Neural cell (in vitro differentiated cells): ENCODE data around the gene SLC12A3.

ENCODE experiments used
- EP300 ChIP-seq: fragments of 450-650 bp; conservative IDR thresholded peaks from 2 replicates; pipeline ENCODE4 v1.6.1; 2014; ENCODE audit warnings: antibody characterized with exemption, mild to moderate bottlenecking, moderate library complexity; ENCODE audit not compliant: poor library complexity, severe bottlenecking
- EZH2 ChIP-seq: fragments of 200-600, 300-800 bp; shearing (Covaris generic), sonication (generic); IDR thresholded peaks from 2 replicates; pipeline ENCODE4 v1.6.1; 2014; ENCODE audit warnings: antibody characterized with exemption, low read length, borderline replicate concordance, mild to moderate bottlenecking; ENCODE audit not compliant: insufficient read depth, poor library complexity, severe bottlenecking
- POLR2AphosphoS5 ChIP-seq: IDR thresholded peaks from 2 replicates; pipeline ENCODE4 v1.6.1; 2012
- RAD21 ChIP-seq: fragments of 450-650 bp; conservative IDR thresholded peaks from 2 replicates; pipeline ENCODE4 v1.6.1; 2014; ENCODE audit warnings: antibody characterized with exemption, mild to moderate bottlenecking, moderate library complexity
- SMC3 ChIP-seq: fragments of 450-650 bp; conservative IDR thresholded peaks from 2 replicates; pipeline ENCODE4 v1.6.1; 2014; ENCODE audit warnings: antibody characterized with exemption, mild to moderate bottlenecking, moderate library complexity; ENCODE audit not compliant: poor library complexity
- TAF1 ChIP-seq: IDR thresholded peaks from 2 replicates; pipeline ENCODE4 v1.6.1; 2012; ENCODE audit warnings: low read depth
- TF ChIP-seq, protein P1 (sequence below): fragments of 450-650 bp; IDR thresholded peaks from 2 replicates; pipeline ENCODE4 v1.5.1; 2014; ENCODE audit warnings: antibody characterized with exemption, mild to moderate bottlenecking, moderate library complexity; ENCODE audit not compliant: poor library complexity, severe bottlenecking
- TF ChIP-seq, protein P2 (sequence below): IDR thresholded peaks from 2 replicates; pipeline ENCODE4 v1.6.1; 2012; ENCODE audit warnings: borderline replicate concordance

DNA sequence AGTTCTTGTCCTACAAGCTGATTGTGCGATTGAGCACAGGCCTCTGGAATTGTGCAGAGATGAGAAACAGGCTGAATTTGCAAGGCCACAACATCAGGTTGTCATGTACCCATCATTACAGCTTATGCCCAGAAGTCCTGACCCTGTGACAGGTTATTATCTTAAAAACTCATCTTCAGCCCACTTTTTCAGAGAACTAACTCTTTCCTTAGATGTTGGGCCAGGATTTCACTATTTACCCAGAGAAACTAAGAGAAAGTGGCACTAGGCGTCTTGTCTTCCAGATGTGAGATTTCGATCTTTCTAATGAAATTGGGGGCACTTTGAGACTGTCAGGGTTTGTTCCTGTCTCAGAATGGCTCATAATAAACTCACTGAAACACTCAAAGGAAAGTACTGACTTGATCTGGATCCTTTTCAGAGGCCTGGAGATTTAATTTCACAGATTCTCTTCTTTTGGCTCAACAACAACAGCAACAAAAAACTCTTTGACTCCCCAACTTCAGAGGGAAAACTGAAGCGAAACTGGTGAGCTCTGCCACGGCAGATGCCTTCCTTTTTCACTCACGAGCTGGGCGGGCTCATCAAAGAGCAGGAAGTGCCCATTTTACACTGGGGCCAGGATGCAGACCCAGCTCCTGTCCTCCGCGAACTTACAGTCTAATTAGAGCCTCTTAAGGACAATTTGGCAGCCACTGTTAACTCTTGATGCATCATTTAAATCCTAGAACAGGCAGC lies 17.7 kb upstream of the SLC12A3 start:
- TF ChIP-seq, protein P1, sequence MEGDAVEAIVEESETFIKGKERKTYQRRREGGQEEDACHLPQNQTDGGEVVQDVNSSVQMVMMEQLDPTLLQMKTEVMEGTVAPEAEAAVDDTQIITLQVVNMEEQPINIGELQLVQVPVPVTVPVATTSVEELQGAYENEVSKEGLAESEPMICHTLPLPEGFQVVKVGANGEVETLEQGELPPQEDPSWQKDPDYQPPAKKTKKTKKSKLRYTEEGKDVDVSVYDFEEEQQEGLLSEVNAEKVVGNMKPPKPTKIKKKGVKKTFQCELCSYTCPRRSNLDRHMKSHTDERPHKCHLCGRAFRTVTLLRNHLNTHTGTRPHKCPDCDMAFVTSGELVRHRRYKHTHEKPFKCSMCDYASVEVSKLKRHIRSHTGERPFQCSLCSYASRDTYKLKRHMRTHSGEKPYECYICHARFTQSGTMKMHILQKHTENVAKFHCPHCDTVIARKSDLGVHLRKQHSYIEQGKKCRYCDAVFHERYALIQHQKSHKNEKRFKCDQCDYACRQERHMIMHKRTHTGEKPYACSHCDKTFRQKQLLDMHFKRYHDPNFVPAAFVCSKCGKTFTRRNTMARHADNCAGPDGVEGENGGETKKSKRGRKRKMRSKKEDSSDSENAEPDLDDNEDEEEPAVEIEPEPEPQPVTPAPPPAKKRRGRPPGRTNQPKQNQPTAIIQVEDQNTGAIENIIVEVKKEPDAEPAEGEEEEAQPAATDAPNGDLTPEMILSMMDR = no peak
- no peak for TF ChIP-seq TAF1
- TF ChIP-seq, protein P2, sequence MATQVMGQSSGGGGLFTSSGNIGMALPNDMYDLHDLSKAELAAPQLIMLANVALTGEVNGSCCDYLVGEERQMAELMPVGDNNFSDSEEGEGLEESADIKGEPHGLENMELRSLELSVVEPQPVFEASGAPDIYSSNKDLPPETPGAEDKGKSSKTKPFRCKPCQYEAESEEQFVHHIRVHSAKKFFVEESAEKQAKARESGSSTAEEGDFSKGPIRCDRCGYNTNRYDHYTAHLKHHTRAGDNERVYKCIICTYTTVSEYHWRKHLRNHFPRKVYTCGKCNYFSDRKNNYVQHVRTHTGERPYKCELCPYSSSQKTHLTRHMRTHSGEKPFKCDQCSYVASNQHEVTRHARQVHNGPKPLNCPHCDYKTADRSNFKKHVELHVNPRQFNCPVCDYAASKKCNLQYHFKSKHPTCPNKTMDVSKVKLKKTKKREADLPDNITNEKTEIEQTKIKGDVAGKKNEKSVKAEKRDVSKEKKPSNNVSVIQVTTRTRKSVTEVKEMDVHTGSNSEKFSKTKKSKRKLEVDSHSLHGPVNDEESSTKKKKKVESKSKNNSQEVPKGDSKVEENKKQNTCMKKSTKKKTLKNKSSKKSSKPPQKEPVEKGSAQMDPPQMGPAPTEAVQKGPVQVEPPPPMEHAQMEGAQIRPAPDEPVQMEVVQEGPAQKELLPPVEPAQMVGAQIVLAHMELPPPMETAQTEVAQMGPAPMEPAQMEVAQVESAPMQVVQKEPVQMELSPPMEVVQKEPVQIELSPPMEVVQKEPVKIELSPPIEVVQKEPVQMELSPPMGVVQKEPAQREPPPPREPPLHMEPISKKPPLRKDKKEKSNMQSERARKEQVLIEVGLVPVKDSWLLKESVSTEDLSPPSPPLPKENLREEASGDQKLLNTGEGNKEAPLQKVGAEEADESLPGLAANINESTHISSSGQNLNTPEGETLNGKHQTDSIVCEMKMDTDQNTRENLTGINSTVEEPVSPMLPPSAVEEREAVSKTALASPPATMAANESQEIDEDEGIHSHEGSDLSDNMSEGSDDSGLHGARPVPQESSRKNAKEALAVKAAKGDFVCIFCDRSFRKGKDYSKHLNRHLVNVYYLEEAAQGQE = no peak
- TF ChIP-seq EZH2 = no peak
- TF ChIP-seq EP300 = no peak
- TF ChIP-seq POLR2AphosphoS5 = no peak
- TF ChIP-seq SMC3 = no peak
- TF ChIP-seq RAD21 = no peak
